Mammary epithelial cell (primary cell): Measurements from ENCODE around the gene UGGT2.

Experiments used
- EZH2 ChIP-seq: IDR thresholded peaks from 2 replicates; pipeline ENCODE4 v1.6.1; 2012; ENCODE audit warnings: low read length, inconsistent platforms, borderline replicate concordance
- TF ChIP-seq, protein P1 (sequence below), 2 donors: IDR thresholded peaks in 1 of 2; conservative IDR thresholded peaks in 1 of 2; 2 replicates each; pipeline ENCODE4 v1.5.1; 2011 to 2012; ENCODE audit warnings: inconsistent platforms in 2 of 2, low read length in 2 of 2, mild to moderate bottlenecking in 2 of 2, control low read depth in 1 of 2, low read depth in 1 of 2; ENCODE audit not compliant: insufficient read depth in 1 of 2; ENCODE audit errors: extremely low read depth in 1 of 2

DNA sequence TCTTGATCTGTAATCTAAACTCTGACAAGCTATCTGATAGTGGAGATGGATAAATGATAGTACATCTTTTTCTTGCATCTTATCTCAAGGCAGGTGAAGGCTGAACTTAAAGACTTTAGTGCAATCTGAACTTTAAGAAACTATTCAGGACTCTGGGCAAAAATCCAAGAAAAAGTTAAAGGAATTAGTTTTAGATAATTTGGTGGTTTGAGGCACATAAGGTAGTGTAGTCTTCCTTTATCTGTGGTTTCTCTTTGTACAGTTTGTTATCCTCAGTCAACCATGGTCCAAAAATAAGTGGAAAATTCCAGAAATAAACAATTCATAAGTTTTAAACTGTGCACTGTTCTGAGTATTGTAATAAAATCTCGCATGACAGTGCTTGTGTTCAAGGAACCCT lies 172.9 kb downstream of the UGGT2 start:
- TF ChIP-seq, protein P1, sequence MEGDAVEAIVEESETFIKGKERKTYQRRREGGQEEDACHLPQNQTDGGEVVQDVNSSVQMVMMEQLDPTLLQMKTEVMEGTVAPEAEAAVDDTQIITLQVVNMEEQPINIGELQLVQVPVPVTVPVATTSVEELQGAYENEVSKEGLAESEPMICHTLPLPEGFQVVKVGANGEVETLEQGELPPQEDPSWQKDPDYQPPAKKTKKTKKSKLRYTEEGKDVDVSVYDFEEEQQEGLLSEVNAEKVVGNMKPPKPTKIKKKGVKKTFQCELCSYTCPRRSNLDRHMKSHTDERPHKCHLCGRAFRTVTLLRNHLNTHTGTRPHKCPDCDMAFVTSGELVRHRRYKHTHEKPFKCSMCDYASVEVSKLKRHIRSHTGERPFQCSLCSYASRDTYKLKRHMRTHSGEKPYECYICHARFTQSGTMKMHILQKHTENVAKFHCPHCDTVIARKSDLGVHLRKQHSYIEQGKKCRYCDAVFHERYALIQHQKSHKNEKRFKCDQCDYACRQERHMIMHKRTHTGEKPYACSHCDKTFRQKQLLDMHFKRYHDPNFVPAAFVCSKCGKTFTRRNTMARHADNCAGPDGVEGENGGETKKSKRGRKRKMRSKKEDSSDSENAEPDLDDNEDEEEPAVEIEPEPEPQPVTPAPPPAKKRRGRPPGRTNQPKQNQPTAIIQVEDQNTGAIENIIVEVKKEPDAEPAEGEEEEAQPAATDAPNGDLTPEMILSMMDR (conservative IDR thresholded peaks at IDR 0.05 in 1 of 2, IDR thresholded peaks at IDR 0.05 in 1 of 2; ENCODE audit: extremely low read depth in 1 of 2, insufficient read depth in 1 of 2, low read depth in 1 of 2, low read length in 2 of 2) = no peak
- no peak for TF ChIP-seq EZH2
